HG03139 (cell line): ENCODE results near the gene AQP3.
"Not testable (repeated sequence)": the region's sequence is repeated elsewhere in the genome, so short reads cannot be mapped to it uniquely, and the experiment has no call there.

ENCODE experiments used
- ATAC-seq: cut with Tn5 transposase; IDR thresholded peaks from one replicate; pipeline ENCODE4 v1.9.1; 2021; ENCODE audit not compliant: unreplicated experiment

AQP3 gene

GRCh38 chr9:33446946-33447798 lies at the start of gene AQP3:
Gene AQP3 (minus strand): TSS chr9:33447593. CDS start chr9:33447530, 63 bp downstream.
- ATAC-seq, result no peak

- not testable (repeated sequence) for ATAC-seq
Measured at GRCh38 chr9:33493819-33494218, 46.4 kb upstream of the AQP3 start.

- no peak for ATAC-seq
Measured at GRCh38 chr9:33489066-33489465, 41.7 kb upstream of the AQP3 start.

DNA sequence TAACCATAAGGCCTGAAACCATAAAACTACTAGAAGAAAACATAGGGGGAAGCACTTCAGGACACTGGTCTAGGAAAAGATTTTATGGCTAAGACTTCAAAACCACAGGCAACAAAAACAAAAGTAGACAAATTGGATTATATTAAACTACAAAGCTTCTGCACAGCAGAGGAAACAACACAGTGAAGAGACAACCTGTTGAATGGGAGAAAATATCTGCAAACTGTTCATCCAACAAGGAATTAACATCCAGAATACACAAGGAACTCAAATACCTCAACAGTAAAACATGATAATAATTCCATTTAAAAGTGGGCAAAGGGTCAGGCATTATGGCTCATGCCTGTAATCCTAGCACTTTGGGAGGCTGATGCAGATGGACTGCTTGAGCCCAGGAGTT lies 37.9 kb upstream of the AQP3 start:
- ATAC-seq, result not testable (repeated sequence)

DNA sequence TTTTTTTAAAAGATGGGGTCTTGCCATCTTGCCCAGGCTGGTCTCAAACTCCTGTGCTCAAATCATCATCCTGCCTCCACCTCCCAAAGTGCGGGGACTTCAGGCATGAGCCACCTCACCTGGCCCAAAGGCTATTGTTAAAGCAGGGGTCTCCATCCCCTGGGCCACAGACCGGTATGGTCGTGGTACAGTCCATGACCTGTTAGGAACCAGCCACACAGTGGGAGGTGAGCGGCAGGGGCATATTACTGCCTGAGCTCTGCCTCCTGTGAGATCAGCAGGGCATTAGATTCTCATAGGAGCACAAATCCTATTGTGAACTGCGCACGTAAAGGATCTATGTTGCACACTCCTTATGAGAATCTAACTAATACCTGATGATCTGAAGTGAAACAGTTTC lies 33.6 kb upstream of the AQP3 start:
- no peak for ATAC-seq

DNA sequence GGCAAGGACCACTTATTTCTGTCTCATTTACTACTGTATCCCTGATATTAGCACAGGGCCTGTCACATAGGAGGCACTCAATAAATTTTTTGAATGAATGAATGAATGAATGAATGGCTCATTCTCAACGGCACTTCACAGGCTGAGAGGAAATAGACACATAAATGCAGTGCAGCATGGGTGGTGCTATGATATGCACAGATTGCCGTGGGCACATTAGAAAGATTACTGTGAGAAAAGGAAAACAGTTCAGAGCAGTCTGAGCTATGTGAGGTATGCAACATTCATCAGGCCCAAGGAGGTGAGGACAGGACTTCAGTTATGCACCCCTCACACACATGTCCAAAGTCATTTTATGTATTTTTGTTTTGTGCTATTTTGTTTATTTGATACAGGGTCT lies 32.7 kb upstream of the AQP3 start:
- ATAC-seq, result no peak

DNA sequence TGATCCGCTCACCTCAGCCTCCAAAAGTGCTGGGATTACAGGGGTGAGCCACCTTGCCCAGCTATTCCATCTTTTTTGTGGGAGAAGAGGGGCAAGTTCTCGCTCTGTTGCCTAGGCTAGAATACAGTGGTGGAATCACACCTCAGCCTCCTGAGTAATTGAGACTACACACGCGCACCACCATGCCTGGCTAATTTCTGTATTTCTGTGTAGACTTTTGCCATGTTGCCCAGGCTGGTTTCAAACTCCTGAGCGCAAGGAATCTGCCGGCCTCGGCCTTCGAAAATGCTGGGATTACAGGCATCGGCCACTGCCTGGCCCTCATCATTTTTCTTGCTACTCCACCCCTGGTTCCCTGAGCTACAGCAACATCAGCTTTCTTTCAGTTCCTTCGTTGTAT lies 29.1 kb upstream of the AQP3 start:
- ATAC-seq, result no peak

DNA sequence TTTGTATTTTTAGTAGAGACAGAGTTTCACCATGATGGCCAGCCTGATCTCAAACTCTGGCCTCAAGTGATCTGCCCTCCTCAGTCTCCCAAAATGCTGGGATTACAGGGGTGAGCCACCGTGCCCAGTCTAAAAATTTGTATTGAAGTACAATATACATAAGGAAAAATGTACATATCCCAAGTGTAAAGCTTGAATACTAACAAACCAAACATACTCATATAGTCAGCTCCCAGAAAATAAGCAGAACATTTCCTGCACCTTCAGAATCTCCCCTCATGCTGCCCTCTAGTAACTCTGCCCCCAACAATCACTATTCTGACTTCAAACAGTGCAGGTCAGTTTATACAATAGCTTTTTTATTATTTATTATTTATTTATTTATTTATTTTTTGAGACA lies 28.0 kb upstream of the AQP3 start:
- ATAC-seq, result no peak

GRCh38 chr9:33473643-33474352 lies 26.4 kb upstream of the AQP3 start, which contains the start of gene NOL6:
Gene NOL6 (minus strand): TSS chr9:33473924. CDS start chr9:33473842, 82 bp downstream.
- peak; percentile 98 for ATAC-seq

DNA sequence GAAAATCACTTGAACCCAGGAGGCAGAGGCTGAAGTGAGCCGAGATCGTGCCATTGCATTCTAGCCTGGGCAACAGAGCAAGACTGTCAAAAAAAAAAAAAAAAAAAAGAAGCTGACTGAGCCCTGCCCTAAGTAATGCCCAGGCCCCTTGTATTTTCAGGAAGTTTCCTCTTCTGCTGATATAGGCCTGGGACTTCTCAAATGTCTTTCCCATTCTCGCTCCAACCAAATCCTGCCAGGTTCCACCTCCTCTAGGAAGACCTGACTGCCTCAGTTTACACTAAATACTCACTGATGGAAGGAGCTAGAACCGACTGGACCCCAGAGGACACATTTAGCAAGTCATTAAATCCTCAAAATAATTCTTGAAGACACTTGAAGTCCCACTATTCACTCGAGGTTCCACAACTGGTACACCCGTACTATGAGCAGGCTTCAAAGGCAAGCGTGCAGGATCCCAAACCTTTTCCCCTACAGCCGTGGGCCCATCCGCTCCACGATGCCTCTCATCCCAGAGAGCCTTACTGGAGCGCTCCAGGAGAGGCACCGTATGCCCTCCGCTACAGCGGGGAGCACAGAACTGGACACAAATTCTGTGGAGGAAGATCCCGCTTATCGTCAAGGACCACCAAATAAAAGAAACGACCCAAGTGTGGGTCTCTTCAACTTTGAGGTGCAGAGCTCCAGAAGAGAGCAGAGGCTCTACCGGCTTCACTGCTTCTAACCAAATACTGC lies 25.7 kb upstream of the AQP3 start:
- ATAC-seq, result no peak

DNA sequence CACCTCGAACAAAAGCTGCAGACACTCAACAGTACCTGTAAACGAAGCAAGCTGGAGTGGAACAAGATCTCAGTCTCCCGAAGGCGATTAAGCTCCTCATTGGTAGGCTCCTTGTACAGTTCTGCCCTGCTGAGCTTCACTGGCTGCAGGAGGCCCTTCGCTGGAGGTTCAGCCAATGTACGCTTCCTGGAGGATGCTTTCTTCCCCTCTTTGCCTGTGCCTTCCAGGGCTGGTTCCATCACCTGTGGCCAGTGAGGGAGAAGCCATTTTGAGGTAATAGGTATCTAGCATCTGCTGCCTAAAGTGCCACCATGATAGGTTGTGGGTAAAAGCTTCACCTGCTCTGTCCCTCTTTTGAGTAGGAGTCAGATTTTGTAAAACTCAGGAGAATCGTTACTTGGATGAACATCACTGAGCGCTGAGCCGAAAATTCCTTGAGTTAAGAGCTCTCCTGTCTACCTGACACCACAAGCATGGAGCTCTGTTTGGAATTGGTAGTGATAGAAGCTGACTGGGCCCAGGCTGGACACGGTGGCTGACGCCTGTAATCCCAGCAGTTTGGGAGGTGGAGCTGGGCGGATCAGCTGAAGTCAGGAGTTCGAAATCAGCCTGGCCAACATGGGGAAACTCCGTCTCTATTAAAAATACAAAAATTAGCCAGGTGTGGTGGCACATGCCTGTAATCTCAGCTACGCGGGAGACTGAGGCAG lies 24.9 kb upstream of the AQP3 start:
- no peak for ATAC-seq

DNA sequence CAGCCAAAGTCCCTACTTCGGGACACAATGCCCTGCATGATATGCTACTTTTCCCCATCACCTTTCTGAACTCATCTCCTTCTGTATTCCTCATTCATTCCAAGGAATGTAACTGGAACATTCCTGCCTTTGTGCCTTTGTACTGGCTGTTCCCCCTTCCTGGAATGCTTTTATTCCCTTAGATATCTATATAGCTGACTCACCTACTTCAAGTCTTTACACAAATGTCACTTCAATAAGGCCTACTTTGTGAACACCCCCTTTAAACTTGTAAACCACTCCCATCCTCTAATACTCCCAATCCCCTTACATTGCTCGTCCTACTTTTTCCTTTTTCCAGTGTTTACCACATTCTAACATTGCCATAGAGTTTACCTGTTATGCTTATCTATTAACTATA lies 24.0 kb upstream of the AQP3 start:
- ATAC-seq, result no peak

DNA sequence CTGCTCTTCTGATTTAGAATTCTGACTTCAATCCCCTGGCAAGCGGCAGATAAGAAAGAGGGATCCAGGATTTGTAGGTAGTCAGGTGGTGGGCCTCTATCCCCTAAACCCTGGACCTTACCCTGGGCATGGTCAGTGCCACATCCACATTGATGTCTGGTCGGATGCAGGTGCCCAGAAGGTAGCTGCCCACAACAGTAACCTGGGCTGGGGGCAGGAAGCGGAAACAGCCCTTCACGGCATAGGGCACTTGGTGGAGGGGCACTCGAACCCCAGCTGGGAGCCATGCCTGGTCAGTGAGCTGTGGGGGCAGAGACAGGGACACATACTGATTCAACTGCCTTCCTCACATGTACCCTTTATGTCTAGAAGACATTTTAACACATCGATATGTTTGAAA lies 22.5 kb upstream of the AQP3 start:
- no peak for ATAC-seq

DNA sequence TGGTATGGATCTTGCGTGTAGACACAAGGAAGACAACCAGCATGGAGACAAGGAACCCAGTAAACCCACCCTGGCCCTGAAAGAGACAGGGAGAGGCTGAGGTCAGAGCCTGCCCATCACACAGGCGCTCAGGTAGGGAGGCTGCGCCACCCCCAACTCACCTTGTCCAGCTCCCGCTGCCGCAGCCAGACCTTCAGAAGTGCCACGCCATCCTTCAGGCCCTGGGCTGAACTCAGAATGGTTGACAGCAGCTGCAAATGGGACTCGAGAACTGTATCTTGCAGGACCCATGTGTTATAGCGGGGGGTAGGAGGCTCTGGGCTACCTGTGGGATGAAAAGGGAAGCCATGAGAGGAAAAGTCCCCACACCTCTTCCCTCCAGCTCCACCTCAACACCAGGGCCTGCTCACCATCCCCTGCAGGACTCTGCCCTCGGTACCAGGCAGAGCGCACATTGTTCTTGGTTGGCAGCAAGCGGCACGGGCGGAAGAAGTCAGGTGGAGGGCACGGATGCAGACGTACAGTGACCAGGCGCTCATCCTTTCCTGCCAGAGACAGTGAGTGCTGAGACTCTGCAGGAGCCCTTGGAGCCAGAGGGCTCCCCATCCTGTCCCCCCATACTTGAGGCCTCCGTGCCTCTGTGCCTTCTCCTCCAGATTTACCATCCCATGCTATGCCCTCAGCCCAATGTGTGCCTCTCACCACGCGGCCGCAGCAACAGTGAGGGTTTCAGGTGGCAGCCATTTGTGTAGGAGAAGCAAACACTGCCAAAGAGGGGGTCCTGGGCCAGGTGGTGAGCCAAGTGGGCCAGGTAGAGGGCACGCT lies 21.6 kb upstream of the AQP3 start:
- no peak for ATAC-seq

DNA sequence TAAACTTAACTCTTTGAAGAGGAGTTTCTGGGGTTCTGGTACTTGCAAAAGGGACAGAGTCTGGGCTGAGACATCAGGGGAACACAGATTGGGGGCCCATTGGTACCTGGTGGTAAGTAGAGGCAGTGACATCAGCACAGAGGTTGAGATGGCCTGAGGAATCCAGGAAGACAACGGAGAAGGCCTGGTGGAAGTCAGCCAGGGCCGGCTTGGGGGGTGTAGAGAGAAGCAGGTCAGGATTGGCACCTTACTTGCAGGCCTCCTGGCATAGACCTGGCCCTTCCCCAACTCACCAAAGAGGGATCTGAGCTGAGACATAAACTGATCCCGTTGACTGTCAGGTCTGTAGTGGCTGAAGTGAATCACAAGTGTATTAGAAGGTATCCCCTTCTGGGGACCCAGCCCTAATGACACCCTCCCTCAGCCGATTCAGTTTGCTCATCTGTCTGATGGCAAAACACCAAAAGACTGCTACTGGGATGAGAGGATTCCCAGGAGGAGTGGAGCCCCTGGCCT lies 20.9 kb upstream of the AQP3 start:
- ATAC-seq, result no peak

DNA sequence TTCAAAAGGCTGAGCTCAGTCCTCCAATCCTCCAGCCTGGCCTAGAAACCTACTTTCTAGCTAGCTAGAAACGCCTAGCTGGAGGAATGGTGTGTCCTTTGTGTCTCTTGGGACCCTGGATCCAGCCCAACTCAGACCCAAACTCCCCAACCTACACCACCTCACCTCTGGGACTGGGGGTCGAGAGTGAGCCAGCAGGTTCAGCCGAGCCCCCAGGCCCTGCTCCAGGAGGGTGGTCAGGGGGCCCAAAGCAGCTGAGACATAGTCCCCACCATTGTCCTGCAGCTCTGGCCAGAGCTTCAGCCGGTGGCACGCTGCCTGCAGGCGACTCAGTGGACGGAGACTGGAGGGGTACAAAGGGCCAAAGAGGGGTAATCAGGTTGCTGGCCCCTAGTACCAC lies 20.1 kb upstream of the AQP3 start:
- ATAC-seq, result no peak

DNA sequence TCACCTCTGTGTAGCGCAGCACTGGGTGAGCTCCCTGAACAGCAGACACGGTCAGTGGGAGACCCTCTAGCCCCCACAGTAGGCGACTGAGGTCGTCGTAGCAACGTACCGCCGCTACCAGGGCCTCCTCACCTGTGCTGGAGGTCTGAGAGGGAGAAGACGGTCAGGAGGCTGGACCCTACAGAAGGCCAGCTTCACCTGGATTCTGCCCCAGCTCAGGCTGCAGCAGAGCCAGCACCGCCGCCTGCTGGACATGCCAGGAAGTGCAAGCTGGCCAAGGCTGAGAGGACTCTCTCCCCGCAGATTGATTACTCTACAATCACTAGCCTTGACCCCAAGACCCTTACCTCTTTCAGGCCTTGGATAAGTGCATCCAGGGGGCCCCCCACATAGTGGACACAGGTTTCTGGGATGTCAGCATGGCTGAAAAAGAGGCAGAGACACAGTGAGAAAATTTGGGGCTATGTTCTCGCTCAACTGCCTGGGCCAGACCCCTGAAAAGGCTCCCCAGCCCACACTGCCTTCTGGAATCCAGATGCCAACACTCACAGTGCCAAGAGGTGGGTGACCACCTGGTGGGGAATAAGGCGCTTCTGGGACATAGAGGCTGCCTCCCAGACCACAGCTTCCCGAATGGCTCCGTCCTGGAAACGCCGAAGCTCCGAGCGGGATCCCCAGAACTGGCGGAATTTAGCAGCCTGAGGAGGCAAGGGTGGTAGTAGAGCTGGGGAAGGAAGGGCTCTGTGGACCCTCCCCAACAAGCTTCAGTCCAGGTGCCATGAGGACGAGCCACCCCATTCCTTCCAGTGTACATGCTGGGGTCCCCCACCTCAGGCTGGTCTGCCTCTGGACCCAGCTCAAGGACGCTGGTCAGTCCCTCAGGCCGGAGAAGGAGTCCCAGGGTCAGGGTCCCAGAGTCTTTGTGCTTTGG lies 19.4 kb upstream of the AQP3 start:
- ATAC-seq, result no peak

- ATAC-seq, result no peak
Measured at GRCh38 chr9:33465596-33466564, 18.5 kb upstream of the AQP3 start.
